H9 (cell line): ENCODE results near the gene PERM1. TPM values are rescaled to one million over a fixed set of nuclear protein-coding genes. Genes with fewer than 3 reads are reported as not detected.

Experiments used
- DNase-seq: peaks from one replicate; pipeline ENCODE4 v3.0.0-alpha.2; 2017
- H2AFZ ChIP-seq: one replicate; pipeline ENCODE4 v1.6.1; 2013; ENCODE audit warnings: mild to moderate bottlenecking, low read length, control low read depth, moderate library complexity
- H2AK5ac ChIP-seq: 2 replicates; pipeline ENCODE4 v1.6.1; 2013; ENCODE audit warnings: low read length, control low read depth, mixed read lengths; ENCODE audit not compliant: insufficient read length
- H2BK120ac ChIP-seq: one replicate; pipeline ENCODE4 v1.6.1; 2013; ENCODE audit warnings: low read depth, mild to moderate bottlenecking, low read length, control low read depth, inconsistent platforms; ENCODE audit not compliant: poor library complexity, severe bottlenecking
- H2BK12ac ChIP-seq: 2 replicates; pipeline ENCODE4 v1.6.1; 2013; ENCODE audit warnings: low read length, control low read depth, mixed read lengths, low read depth; ENCODE audit not compliant: insufficient read length
- H2BK15ac ChIP-seq: 2 replicates; pipeline ENCODE4 v1.6.1; 2013; ENCODE audit warnings: low read depth, low read length, control low read depth
- H2BK20ac ChIP-seq: one replicate; pipeline ENCODE4 v1.6.1; 2013; ENCODE audit warnings: low read depth, mild to moderate bottlenecking, low read length, control low read depth, inconsistent platforms; ENCODE audit not compliant: poor library complexity, severe bottlenecking
- H2BK5ac ChIP-seq: 2 replicates; pipeline ENCODE4 v1.6.1; 2013; ENCODE audit warnings: low read length, control low read depth, mixed read lengths; ENCODE audit not compliant: insufficient read length
- H3K14ac ChIP-seq: 2 replicates; pipeline ENCODE4 v1.6.1; 2013; ENCODE audit warnings: low read length, control low read depth; ENCODE audit not compliant: insufficient read depth
- H3K18ac ChIP-seq: 2 replicates; pipeline ENCODE4 v1.6.1; 2013; ENCODE audit warnings: low read depth, mild to moderate bottlenecking, mixed read lengths, low read length, control low read depth; ENCODE audit not compliant: insufficient read length
- H3K23ac ChIP-seq: 2 replicates; pipeline ENCODE4 v1.6.1; 2013; ENCODE audit warnings: low read length, control low read depth, mixed read lengths, low read depth; ENCODE audit not compliant: insufficient read length
- H3K23me2 ChIP-seq: 2 replicates; pipeline ENCODE4 v1.6.1; 2013; ENCODE audit warnings: low read depth, mild to moderate bottlenecking, mixed read lengths, low read length, control low read depth; ENCODE audit not compliant: insufficient read length, poor library complexity, severe bottlenecking
- H3K27ac ChIP-seq: 2 replicates; pipeline ENCODE4 v1.5.1; 2013; ENCODE audit warnings: low read length, control low read depth, mixed read lengths, low read depth; ENCODE audit not compliant: insufficient read length
- H3K27me3 ChIP-seq: 2 replicates; pipeline ENCODE4 v1.6.1; 2013; ENCODE audit warnings: low read length, control low read depth, inconsistent platforms; ENCODE audit not compliant: insufficient read depth
- H3K4ac ChIP-seq: 2 replicates; pipeline ENCODE4 v1.6.1; 2013; ENCODE audit warnings: low read depth, mild to moderate bottlenecking, control low read depth, inconsistent platforms, low read length, moderate library complexity
- H3K4me1 ChIP-seq: 2 replicates; pipeline ENCODE4 v1.6.1; 2013; ENCODE audit warnings: low read length, control low read depth, inconsistent platforms; ENCODE audit not compliant: insufficient read depth
- H3K4me2 ChIP-seq: 2 replicates; pipeline ENCODE4 v1.6.1; 2013; ENCODE audit warnings: low read length, control low read depth, mixed read lengths; ENCODE audit not compliant: insufficient read length, insufficient read depth
- H3K56ac ChIP-seq: 2 replicates; pipeline ENCODE4 v1.6.1; 2013; ENCODE audit warnings: low read depth, mild to moderate bottlenecking, mixed read lengths, low read length, control low read depth; ENCODE audit not compliant: insufficient read length
- H3K79me1 ChIP-seq: 2 replicates; pipeline ENCODE4 v1.6.1; 2013; ENCODE audit warnings: low read depth, mild to moderate bottlenecking, moderate library complexity, low read length, control low read depth, inconsistent platforms; ENCODE audit not compliant: insufficient read depth, poor library complexity, severe bottlenecking
- H3K79me2 ChIP-seq: 2 replicates; pipeline ENCODE4 v1.6.1; 2013; ENCODE audit warnings: low read length, control low read depth, inconsistent platforms; ENCODE audit not compliant: insufficient read depth
- H3K9ac ChIP-seq: 2 replicates; pipeline ENCODE4 v1.6.1; 2013; ENCODE audit warnings: low read length, control low read depth, mixed read lengths; ENCODE audit not compliant: insufficient read length; ENCODE audit errors: extremely low read depth
- H3K9me3 ChIP-seq: one replicate; pipeline ENCODE4 v1.6.1; 2013; ENCODE audit warnings: low read depth, low read length, inconsistent platforms; ENCODE audit not compliant: control insufficient read depth
- H3T11ph ChIP-seq: one replicate; pipeline ENCODE4 v1.6.1; 2013; ENCODE audit warnings: mild to moderate bottlenecking, low read length, control low read depth, inconsistent platforms
- H4K20me1 ChIP-seq: one replicate; pipeline ENCODE4 v1.6.1; 2013; ENCODE audit not compliant: control insufficient read depth, insufficient read length, insufficient read depth
- H4K5ac ChIP-seq: 2 replicates; pipeline ENCODE4 v1.6.1; 2013; ENCODE audit warnings: low read depth, mild to moderate bottlenecking, mixed read lengths, low read length, control low read depth; ENCODE audit not compliant: insufficient read length
- H4K8ac ChIP-seq: replicated peaks from 2 replicates; pipeline ENCODE4 v1.6.1; 2013; ENCODE audit warnings: low read length, control low read depth, mixed read lengths, low read depth; ENCODE audit not compliant: insufficient read length
- H4K91ac ChIP-seq: 2 replicates; pipeline ENCODE4 v1.6.1; 2013; ENCODE audit warnings: low read depth, mild to moderate bottlenecking, moderate library complexity, mixed read lengths, low read length, control low read depth; ENCODE audit not compliant: insufficient read length
- H3K27ac Mint-ChIP-seq, 3 experiments: 2 replicates in 2 of 3; 3 replicates in 1 of 3; pipeline ENCODE4 v1.8.0; 2020 to 2021; ENCODE audit warnings: mixed read lengths in 3 of 3, mild to moderate bottlenecking in 1 of 3, moderate library complexity in 1 of 3
- H3K27me3 Mint-ChIP-seq: 2 replicates; pipeline ENCODE4 v1.8.0; 2021; ENCODE audit warnings: low read depth, mild to moderate bottlenecking, moderate library complexity, mixed read lengths
- H3K36me3 Mint-ChIP-seq, 3 experiments: 2 replicates in 2 of 3; 3 replicates in 1 of 3; pipeline ENCODE4 v1.8.0; 2020 to 2021; ENCODE audit warnings: low read depth in 3 of 3, mixed read lengths in 3 of 3; ENCODE audit not compliant: insufficient read depth in 1 of 3
- H3K4me1 Mint-ChIP-seq, 2 experiments: 2 replicates each; pipeline ENCODE4 v1.8.0; 2020; ENCODE audit warnings: mixed read lengths in 2 of 2
- H3K4me3 Mint-ChIP-seq, 2 experiments: 2 replicates in 1 of 2; 3 replicates in 1 of 2; pipeline ENCODE4 v1.8.0; 2020 to 2021; ENCODE audit warnings: mild to moderate bottlenecking in 2 of 2, mixed read lengths in 2 of 2, moderate library complexity in 1 of 2
- H3K9me3 Mint-ChIP-seq, 2 experiments: 2 replicates in 1 of 2; 3 replicates in 1 of 2; pipeline ENCODE4 v1.8.0; 2020; ENCODE audit warnings: mild to moderate bottlenecking in 2 of 2, mixed read lengths in 2 of 2, moderate library complexity in 1 of 2
- CTCF ChIP-seq: fragments of 200-600 bp; sonication (generic); conservative IDR thresholded peaks from 3 replicates; pipeline ENCODE4 v1.8.0; 2021; ENCODE audit warnings: antibody characterized with exemption, mild to moderate bottlenecking
- WGBS: extraction: QIAGEN DNeasy Blood & Tissue Kit; methylation state at CpG from one replicate; pipeline ENCODE4 v1.1.7; 2013; ENCODE audit warnings: missing lambda C conversion rate, low lambda C conversion rate, mixed read lengths; ENCODE audit not compliant: insufficient read length; ENCODE audit errors: extremely low coverage; 5-methylcytosine and 5-hydroxymethylcytosine counted together
- total RNA-seq: library from RNA; stranded (reverse); gene quantifications from 2 replicates; pipeline ENCODE4 v1.2.1, GENCODE V29; 2021

PERM1 gene
- total RNA-seq, 1 experiment from 2014 or later = not detected

DNA sequence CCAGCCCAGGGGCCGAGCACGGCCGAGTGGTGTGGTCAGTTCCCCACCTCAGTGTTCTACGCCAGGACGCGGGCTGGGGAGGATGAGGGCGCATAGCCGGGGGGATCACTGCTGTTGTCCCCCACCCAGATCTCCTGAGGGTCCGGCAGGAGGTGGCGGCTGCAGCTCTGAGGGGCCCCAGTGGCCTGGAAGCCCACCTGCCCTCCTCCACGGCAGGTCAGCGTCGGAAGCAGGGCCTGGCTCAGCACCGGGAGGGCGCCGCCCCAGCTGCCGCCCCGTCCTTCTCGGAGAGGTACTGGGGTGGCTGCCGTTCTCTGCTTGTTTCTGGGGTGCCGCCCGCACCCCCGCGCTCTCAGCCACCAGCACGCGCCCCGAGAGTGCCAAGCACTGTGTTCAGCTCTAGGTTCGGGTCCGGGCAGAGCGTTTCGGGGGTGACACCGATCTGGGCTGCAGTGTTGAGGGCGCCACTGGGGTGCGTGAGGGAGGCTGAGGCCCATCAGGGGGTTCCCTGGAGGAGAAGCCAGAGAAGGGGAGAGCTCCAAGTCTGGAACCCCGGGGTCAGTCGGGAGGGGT lies 40.8 kb downstream of the PERM1 start:
- Mint-ChIP-seq H3K4me1 (peaks cover 3 to 39% of the 10 kb centered on the region in 2 experiments), H3K36me3 (peaks cover 8 to 20% (median 12%) of the 10 kb centered on the region in 3 experiments), H3K27me3 (peaks cover 61% of the 10 kb centered on the region), H3K27ac (no peak overlapping the region), H3K9me3 (no peaks in the 10 kb centered on the region), H3K4me3 (peak overlapping the region; percentile 51 to 75)
- Histone ChIP-seq H3K4ac (no peak overlapping the region), H4K5ac (no peak overlapping the region), H3K9ac (no peak overlapping the region), H3K27me3 (peaks cover 38% of the 10 kb centered on the region), H3K23me2 (peaks cover 6% of the 10 kb centered on the region), H2AK5ac (no peak overlapping the region), H4K8ac (no peak overlapping the region), H3K56ac (no peak overlapping the region), H3T11ph (no peak overlapping the region), H3K18ac (no peak overlapping the region), H3K4me1 (no peaks in the 10 kb centered on the region), H3K79me1 (no peaks in the 10 kb centered on the region), H3K79me2 (no peaks in the 10 kb centered on the region), H3K23ac (no peak overlapping the region), H2BK5ac (no peak overlapping the region), H2BK12ac (no peak overlapping the region), H2AFZ (no peak overlapping the region), H2BK15ac (no peak overlapping the region), H2BK20ac (no peak overlapping the region), H3K9me3 (no peaks in the 10 kb centered on the region), H4K20me1 (no peaks in the 10 kb centered on the region), H3K14ac (no peak overlapping the region), H2BK120ac (no peak overlapping the region), H3K27ac (no peak overlapping the region), H3K4me2 (peak overlapping the region; percentile 36), H4K91ac (no peak overlapping the region)
- WGBS = no CpG with 5 or more reads among the region's 36 CpGs
- no peak for DNase-seq
- no peak for TF ChIP-seq CTCF
